Astrocyte (in vitro differentiated cells and primary cell): Measurements from ENCODE around the gene TBX21.

Experiments
- CTCF ChIP-seq: IDR thresholded peaks from 2 replicates; pipeline ENCODE4 v1.5.1; 2011; ENCODE audit warnings: low read depth, mild to moderate bottlenecking, inconsistent platforms, low read length, moderate library complexity; ENCODE audit not compliant: insufficient read depth
- EZH2 ChIP-seq: IDR thresholded peaks from 2 replicates; pipeline ENCODE4 v1.6.1; 2012; ENCODE audit warnings: mild to moderate bottlenecking, low read length, inconsistent platforms; ENCODE audit not compliant: insufficient read depth

GRCh38 chr17:47735536-47736011 is 2.5 kb downstream of the TBX21 start:
- TF ChIP-seq EZH2: no peak
- no peak for TF ChIP-seq CTCF
